ENCODE data around the gene CDC42SE2. TPM values are rescaled to one million over a fixed set of nuclear protein-coding genes. Genes with fewer than 3 reads are reported as not detected.
A peak's percentile ranks its signal among the peaks of the same experiment; 100 is the strongest.

CDC42SE2 gene
- total RNA-seq, 4 donors from 2014 or later, result 23.9 to 29.6 (median 26.4) TPM

DNA sequence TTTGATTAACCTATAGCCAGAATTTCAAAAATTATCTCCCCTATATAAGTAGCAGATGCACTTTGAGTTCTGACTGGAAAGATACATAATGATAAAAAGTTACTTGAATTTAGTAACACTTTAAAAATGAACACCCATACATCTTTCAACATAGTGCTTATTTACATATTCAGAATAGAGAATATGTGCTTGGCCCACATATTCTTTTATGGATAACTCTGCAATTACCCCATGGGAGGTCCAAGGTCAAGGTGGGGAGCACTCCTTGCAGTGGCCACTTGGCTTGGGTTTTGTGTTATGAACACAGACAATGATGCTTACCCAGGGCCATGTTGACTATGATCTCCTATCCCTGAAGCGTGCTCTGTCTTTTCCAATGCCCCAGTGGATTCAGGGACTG lies 169.3 kb downstream of the CDC42SE2 start:
- Histone ChIP-seq H3K27ac (no peak overlapping the region), H3K36me3 (peaks cover 0 to 52% of the 10 kb centered on the region in 2 donors), H3K27me3 (no peaks in the 10 kb centered on the region), H3K4me1 (peaks cover 0 to 12% of the 10 kb centered on the region in 2 donors), H3K4me3 (no peak overlapping the region), H3K9me3 (no peaks in the 10 kb centered on the region)
- TF ChIP-seq POLR2A (IDR thresholded peaks at IDR 0.05), result no peak
- intact Hi-C loops (cut with DNase I; ENCODE audit: low total_unique reads) (no loop called here), in situ Hi-C loops (cut with MboI; ENCODE audit: low sequenced_read_pairs in 4 of 4) (no loop called here)
- ATAC-seq (no peak), DNase-seq (no peak)

DNA sequence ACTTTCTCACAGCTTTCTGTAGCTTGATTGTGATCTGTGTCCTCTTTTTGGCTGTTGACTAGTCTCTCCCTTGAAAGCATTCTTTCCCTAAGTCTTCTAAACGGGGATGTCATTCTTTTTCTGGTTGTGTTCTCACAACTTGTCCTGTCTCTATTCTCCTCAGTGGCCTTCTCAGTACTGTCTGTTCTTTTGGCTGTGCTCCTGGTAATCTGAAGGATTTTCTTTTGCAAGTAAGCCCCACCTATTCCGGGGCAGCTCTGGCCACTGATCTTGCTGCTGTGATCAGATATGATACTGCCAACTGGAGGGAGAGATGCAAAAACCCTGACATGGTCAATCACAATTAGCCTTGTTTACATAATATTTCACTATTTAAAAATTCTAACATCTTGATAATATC lies 172.2 kb downstream of the CDC42SE2 start:
- ATAC-seq, result peak; percentile 75 to 80
- H3K27ac ChIP-seq, result peak overlapping the region in 2 of 4 donors; percentile 21 to 48
- no peaks in the 10 kb centered on the region for H3K27me3 ChIP-seq
- no peaks in the 10 kb centered on the region for H3K9me3 ChIP-seq
- no peak overlapping the region for H3K4me3 ChIP-seq
- H3K4me1 ChIP-seq, result peaks cover 0 to 12% of the 10 kb centered on the region in 2 donors
- intact Hi-C loops (cut with DNase I; ENCODE audit: low total_unique reads) (no loop called here), in situ Hi-C loops (cut with MboI; ENCODE audit: low sequenced_read_pairs in 4 of 4) (no loop called here)
- peaks cover 0 to 57% of the 10 kb centered on the region in 2 donors for H3K36me3 ChIP-seq
- TF ChIP-seq, protein P1, sequence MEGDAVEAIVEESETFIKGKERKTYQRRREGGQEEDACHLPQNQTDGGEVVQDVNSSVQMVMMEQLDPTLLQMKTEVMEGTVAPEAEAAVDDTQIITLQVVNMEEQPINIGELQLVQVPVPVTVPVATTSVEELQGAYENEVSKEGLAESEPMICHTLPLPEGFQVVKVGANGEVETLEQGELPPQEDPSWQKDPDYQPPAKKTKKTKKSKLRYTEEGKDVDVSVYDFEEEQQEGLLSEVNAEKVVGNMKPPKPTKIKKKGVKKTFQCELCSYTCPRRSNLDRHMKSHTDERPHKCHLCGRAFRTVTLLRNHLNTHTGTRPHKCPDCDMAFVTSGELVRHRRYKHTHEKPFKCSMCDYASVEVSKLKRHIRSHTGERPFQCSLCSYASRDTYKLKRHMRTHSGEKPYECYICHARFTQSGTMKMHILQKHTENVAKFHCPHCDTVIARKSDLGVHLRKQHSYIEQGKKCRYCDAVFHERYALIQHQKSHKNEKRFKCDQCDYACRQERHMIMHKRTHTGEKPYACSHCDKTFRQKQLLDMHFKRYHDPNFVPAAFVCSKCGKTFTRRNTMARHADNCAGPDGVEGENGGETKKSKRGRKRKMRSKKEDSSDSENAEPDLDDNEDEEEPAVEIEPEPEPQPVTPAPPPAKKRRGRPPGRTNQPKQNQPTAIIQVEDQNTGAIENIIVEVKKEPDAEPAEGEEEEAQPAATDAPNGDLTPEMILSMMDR (IDR thresholded peaks at IDR 0.05 in 4 of 5, conservative IDR thresholded peaks at IDR 0.05 in 1 of 5), result no peak
- TF ChIP-seq POLR2A (IDR thresholded peaks at IDR 0.05), result peak in 1 of 2 donors; percentile 7
- peak; percentile 15 to 38 for DNase-seq

DNA sequence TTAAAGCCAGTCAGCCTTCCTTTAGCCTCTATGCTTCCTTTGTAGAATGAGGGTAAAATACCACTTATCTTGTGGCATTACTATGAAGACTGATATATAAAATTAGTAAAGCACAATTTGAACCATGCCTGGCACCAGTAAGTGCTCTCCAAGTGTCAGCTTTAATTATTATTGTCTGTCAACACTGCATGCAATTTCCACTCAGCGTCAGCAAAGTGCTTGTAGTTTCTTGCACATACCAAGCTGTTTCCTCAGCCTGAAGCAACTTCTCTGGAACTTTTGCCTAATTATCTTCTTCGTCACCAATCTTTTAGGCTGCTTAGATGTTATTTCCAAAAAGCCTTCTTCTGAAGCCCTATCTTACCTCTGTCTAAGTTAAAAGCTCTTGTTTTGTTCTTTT lies 177.3 kb downstream of the CDC42SE2 start:
- Histone ChIP-seq H3K36me3 (peaks cover 0 to 75% of the 10 kb centered on the region in 2 donors), H3K27me3 (no peaks in the 10 kb centered on the region), H3K27ac (no peak overlapping the region), H3K4me3 (no peak overlapping the region), H3K9me3 (no peaks in the 10 kb centered on the region), H3K4me1 (peaks cover 0 to 2% of the 10 kb centered on the region in 2 donors)
- ATAC-seq (no peak), DNase-seq (no peak)
- in situ Hi-C loops (cut with MboI; ENCODE audit: low sequenced_read_pairs in 4 of 4), result no loop called here
- TF ChIP-seq, protein P1 (IDR thresholded peaks at IDR 0.05 in 4 of 5, conservative IDR thresholded peaks at IDR 0.05 in 1 of 5), result no peak
- no peak for TF ChIP-seq POLR2A (IDR thresholded peaks at IDR 0.05)
- intact Hi-C loops (cut with DNase I; ENCODE audit: low total_unique reads), result no loop called here

Other genes starting within 250 kb of the CDC42SE2 start
- gene HINT1, start 98.8 kb upstream of the CDC42SE2 start, total RNA-seq, result 100 to 1,000 TPM; 177 to 325 (median 232) TPM
- gene LYRM7, start 93.1 kb upstream of the CDC42SE2 start, total RNA-seq, result 10 to 100 TPM in 3 of 4 donors, 1 to 10 TPM in 1; 9.8 to 38.8 (median 14.7) TPM